Suprapubic skin (tissue), 3 donors: ENCODE measurements around the gene TMEM254.

Experiments
- CTCF ChIP-seq, 2 donors: fragments of 200-600 bp in 1 of 2; fragments of 450-650 bp in 1 of 2; sonication (generic) in 1 of 2; IDR thresholded peaks; one replicate each; pipeline ENCODE4 v1.5.1; 2016 to 2019; ENCODE audit warnings: antibody characterized with exemption in 2 of 2, mild to moderate bottlenecking in 1 of 2, moderate library complexity in 1 of 2
- EP300 ChIP-seq: sonication (generic); formaldehyde crosslinking; IDR thresholded peaks from one replicate; pipeline ENCODE4 v1.6.1; 2017; ENCODE audit warnings: antibody characterized with exemption

GRCh38 chr10:80090121-80090520 lies 11.7 kb downstream of the TMEM254 start:
- TF ChIP-seq CTCF (IDR thresholded peaks at IDR 0.05): no peak
- no peak for TF ChIP-seq EP300
